Smooth muscle cell (in vitro differentiated cells): ENCODE results near the gene LTBP1. TPM values are rescaled to one million over a fixed set of nuclear protein-coding genes. Genes with fewer than 3 reads are reported as not detected.

Experiments used
- DNase-seq: peaks from one replicate; lab custom pipeline; 2025; ENCODE audit not compliant: unreplicated experiment; lab: John Stamatoyannopoulos, UW
- H2AFZ ChIP-seq: fragments of 200-600 bp; sonication (generic); 2 replicates; pipeline ENCODE4 v1.6.0; 2016; ENCODE audit warnings: antibody characterized with exemption, low read depth, mild to moderate bottlenecking
- H3F3A ChIP-seq: fragments of 200-600 bp; sonication (generic); 2 replicates; pipeline ENCODE4 v1.6.0; 2017; ENCODE audit warnings: antibody characterized with exemption, low read depth
- H3K27ac ChIP-seq: fragments of 200-600 bp; sonication (generic); 2 replicates; pipeline ENCODE4 v1.5.1; 2016; ENCODE audit warnings: low read depth, mild to moderate bottlenecking
- H3K27me3 ChIP-seq: fragments of 200-600 bp; sonication (generic); 2 replicates; pipeline ENCODE4 v1.6.1; 2016; ENCODE audit warnings: low read depth, mild to moderate bottlenecking
- H3K36me3 ChIP-seq: fragments of 200-600 bp; sonication (generic); 2 replicates; pipeline ENCODE4 v1.5.1; 2016; ENCODE audit warnings: low read depth
- H3K4me1 ChIP-seq: fragments of 200-600 bp; sonication (generic); 2 replicates; pipeline ENCODE4 v1.5.1; 2016; ENCODE audit warnings: low read depth
- H3K4me2 ChIP-seq: fragments of 200-600 bp; sonication (generic); 2 replicates; pipeline ENCODE4 v1.6.0; 2016; ENCODE audit warnings: mild to moderate bottlenecking
- H3K4me3 ChIP-seq: fragments of 200-600 bp; sonication (generic); 2 replicates; pipeline ENCODE4 v1.5.1; 2016; ENCODE audit warnings: mild to moderate bottlenecking
- H3K79me2 ChIP-seq: fragments of 200-600 bp; sonication (generic); 2 replicates; pipeline ENCODE4 v1.6.0; 2016; ENCODE audit warnings: low read depth, mild to moderate bottlenecking
- H3K9ac ChIP-seq: fragments of 200-600 bp; sonication (generic); 2 replicates; pipeline ENCODE4 v1.6.0; 2016; ENCODE audit warnings: low read depth
- H3K9me3 ChIP-seq: fragments of 200-600 bp; sonication (generic); replicated peaks from 2 replicates; pipeline ENCODE4 v1.5.1; 2016; ENCODE audit warnings: low read depth
- H4K20me1 ChIP-seq: fragments of 200-600 bp; sonication (generic); 2 replicates; pipeline ENCODE4 v1.6.0; 2016; ENCODE audit warnings: low read depth
- WGBS: methylation state at CpG from one replicate; pipeline ENCODE4 v1.1.7; 2016; ENCODE audit warnings: low lambda C conversion rate; 5-methylcytosine and 5-hydroxymethylcytosine counted together
- polyA plus RNA-seq: library from polyadenylated mRNA; unstranded; fragments of >200 nt; fragmentation: Nextera tagmentation; extraction: Ambion mirVana; gene quantifications from 2 replicates; pipeline ENCODE4 v1.2.1, GENCODE V29; 2016
- total RNA-seq: library from RNA; depleted of rRNA; stranded (reverse); fragments of >200 nt; gene quantifications from 2 replicates; pipeline ENCODE4 v1.2.3, GENCODE V29; 2014
- TF ChIP-seq, protein P1 (sequence below): fragments of 200-600 bp; sonication (generic); IDR thresholded peaks from 2 replicates; pipeline ENCODE4 v1.5.1; 2017; ENCODE audit warnings: borderline replicate concordance, mild to moderate bottlenecking, antibody characterized with exemption; ENCODE audit not compliant: insufficient read depth, poor library complexity, severe bottlenecking

Gene LTBP1
- total and polyA plus RNA-seq, 2 experiments from 2014 or later = 146 to 250 TPM

DNA sequence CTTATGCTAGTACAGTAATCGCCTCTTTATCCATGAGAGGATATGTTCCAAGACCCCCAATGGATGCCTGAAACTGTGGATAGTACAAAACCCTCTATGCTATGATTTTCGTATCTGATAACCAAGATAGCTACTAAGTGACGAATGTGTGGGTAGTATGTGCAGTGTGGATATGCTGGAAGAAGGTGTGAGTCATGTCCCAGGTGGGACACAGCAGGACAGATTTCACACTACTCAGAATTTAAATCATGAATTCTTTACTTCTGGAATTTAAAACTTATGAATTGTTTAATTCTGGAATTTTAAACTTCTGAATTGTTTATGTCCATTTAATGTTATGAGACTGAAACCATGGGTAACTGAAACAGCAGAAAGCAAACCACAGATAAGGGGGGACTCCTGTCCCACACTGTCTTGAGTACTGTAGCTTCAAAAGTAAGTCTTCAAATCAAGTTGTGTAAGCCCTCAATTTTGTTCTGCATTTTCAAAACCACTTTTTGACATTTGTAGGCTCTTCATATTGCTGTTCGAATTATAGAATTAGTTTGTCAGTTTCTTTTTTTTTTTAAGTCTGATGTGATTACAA, 116.0 kb downstream of the LTBP1 start:
- Histone ChIP-seq H3K36me3 (no peaks in the 10 kb centered on the region), H3K79me2 (no peaks in the 10 kb centered on the region), H3K9me3 (no peaks in the 10 kb centered on the region), H4K20me1 (no peaks in the 10 kb centered on the region), H3F3A (peaks cover 22% of the 10 kb centered on the region), H3K4me2 (no peak overlapping the region), H3K4me1 (peaks cover 15% of the 10 kb centered on the region), H3K27ac (peak overlapping the region; percentile 41), H3K9ac (no peak overlapping the region), H3K27me3 (no peaks in the 10 kb centered on the region), H2AFZ (no peak overlapping the region), H3K4me3 (no peak overlapping the region)
- 75% methylated on average over 4 of the region's 4 CpGs for WGBS
- DNase-seq = no peak
- TF ChIP-seq, protein P1, sequence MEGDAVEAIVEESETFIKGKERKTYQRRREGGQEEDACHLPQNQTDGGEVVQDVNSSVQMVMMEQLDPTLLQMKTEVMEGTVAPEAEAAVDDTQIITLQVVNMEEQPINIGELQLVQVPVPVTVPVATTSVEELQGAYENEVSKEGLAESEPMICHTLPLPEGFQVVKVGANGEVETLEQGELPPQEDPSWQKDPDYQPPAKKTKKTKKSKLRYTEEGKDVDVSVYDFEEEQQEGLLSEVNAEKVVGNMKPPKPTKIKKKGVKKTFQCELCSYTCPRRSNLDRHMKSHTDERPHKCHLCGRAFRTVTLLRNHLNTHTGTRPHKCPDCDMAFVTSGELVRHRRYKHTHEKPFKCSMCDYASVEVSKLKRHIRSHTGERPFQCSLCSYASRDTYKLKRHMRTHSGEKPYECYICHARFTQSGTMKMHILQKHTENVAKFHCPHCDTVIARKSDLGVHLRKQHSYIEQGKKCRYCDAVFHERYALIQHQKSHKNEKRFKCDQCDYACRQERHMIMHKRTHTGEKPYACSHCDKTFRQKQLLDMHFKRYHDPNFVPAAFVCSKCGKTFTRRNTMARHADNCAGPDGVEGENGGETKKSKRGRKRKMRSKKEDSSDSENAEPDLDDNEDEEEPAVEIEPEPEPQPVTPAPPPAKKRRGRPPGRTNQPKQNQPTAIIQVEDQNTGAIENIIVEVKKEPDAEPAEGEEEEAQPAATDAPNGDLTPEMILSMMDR = no peak

DNA sequence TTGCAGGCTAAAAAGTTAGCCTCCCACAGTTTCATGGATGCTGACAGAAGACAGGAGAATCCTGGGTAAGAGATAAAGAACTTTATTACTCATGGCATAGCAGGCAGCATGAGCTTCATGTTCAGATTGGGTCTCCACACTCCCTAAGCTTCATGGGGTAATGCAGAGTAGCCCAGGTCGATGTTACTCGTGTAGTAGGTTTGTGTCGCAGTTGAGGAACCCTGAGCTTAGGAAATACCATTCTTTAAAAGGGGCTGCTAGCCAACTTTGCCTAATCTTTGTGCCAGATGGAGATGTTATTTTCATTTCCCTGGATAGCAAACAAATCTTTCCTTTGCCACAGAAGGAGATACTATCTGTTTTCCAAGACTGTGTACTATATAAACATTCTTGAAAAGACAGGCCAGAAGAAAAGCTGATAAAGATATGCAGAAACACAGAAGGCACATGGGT, 117.6 kb downstream of the LTBP1 start:
- Histone ChIP-seq H3K79me2 (no peaks in the 10 kb centered on the region), H3K9me3 (no peaks in the 10 kb centered on the region), H2AFZ (no peak overlapping the region), H3F3A (peaks cover 23% of the 10 kb centered on the region), H3K9ac (no peak overlapping the region), H3K27ac (peak overlapping the region; percentile 63), H3K4me3 (no peak overlapping the region), H4K20me1 (no peaks in the 10 kb centered on the region), H3K27me3 (no peaks in the 10 kb centered on the region), H3K36me3 (no peaks in the 10 kb centered on the region), H3K4me2 (peak overlapping the region; percentile 25), H3K4me1 (peaks cover 14% of the 10 kb centered on the region)
- TF ChIP-seq, protein P1 = no peak
- DNase-seq = no peak
- WGBS = 40% methylated on average over 3 of the region's 3 CpGs

DNA sequence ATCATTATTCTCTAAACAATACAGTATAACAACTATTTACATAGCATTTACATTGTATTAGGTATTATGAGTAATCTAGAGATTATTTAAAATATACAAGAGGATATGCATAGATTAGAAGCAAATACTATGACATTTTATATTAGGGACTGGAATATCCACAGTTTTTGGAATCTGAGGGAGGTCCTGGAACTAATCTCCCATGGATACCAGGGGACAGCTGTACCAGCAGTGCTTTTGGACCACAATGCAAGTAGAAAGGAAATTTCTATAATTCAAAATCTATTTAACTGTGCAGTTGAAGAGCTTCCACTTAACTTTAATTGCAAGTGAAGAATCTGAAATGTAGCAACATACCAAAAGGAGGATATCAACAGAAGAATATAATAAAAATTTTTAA, 120.8 kb downstream of the LTBP1 start:
- DNase-seq = no peak
- H3K36me3 ChIP-seq = no peaks in the 10 kb centered on the region
- peak overlapping the region; percentile 36 for H3K4me2 ChIP-seq
- peak overlapping the region; percentile 96 for H3K27ac ChIP-seq
- H3K9ac ChIP-seq = no peak overlapping the region
- no peaks in the 10 kb centered on the region for H3K27me3 ChIP-seq
- peaks cover 6% of the 10 kb centered on the region for H3K4me1 ChIP-seq
- peaks cover 22% of the 10 kb centered on the region for H3F3A ChIP-seq
- H3K4me3 ChIP-seq = no peak overlapping the region
- TF ChIP-seq, protein P1 = no peak
- H3K79me2 ChIP-seq = no peaks in the 10 kb centered on the region
- no peaks in the 10 kb centered on the region for H4K20me1 ChIP-seq
- no peaks in the 10 kb centered on the region for H3K9me3 ChIP-seq
- H2AFZ ChIP-seq = no peak overlapping the region

DNA sequence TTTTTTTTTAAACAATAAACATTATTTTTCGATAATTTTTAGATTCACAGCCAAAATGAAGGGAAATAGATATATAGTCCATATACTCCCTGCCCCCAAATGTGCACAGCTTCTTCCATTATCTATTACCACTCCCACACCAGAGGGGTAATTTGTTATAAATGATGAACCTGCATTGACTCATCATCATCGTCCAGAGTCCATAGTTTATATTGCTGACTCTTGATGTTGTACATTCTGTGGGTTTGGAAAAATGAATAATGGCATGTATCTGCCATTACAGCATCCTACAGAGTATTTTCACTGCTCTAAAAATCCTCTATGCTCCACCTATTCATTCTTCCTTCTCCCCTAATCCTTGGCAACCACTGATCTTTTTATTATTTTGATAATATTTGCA, 121.5 kb downstream of the LTBP1 start:
- Histone ChIP-seq H3K79me2 (no peaks in the 10 kb centered on the region), H3K4me1 (peaks cover 6% of the 10 kb centered on the region), H3K27ac (peak overlapping the region; percentile 96), H3K4me3 (no peak overlapping the region), H4K20me1 (no peaks in the 10 kb centered on the region), H3K27me3 (no peaks in the 10 kb centered on the region), H3K9ac (peak overlapping the region; percentile 74), H3F3A (peaks cover 22% of the 10 kb centered on the region), H2AFZ (no peak overlapping the region), H3K4me2 (peak overlapping the region; percentile 49), H3K36me3 (no peaks in the 10 kb centered on the region), H3K9me3 (no peaks in the 10 kb centered on the region)
- TF ChIP-seq, protein P1 = no peak
- no peak for DNase-seq
- 48% methylated on average over 2 of the region's 2 CpGs for WGBS
